Measurements from ENCODE around the gene GPX6.
"Not testable (repeated sequence)": the region's sequence is repeated elsewhere in the genome, so short reads cannot be mapped to it uniquely, and the experiment has no call there.

DNA sequence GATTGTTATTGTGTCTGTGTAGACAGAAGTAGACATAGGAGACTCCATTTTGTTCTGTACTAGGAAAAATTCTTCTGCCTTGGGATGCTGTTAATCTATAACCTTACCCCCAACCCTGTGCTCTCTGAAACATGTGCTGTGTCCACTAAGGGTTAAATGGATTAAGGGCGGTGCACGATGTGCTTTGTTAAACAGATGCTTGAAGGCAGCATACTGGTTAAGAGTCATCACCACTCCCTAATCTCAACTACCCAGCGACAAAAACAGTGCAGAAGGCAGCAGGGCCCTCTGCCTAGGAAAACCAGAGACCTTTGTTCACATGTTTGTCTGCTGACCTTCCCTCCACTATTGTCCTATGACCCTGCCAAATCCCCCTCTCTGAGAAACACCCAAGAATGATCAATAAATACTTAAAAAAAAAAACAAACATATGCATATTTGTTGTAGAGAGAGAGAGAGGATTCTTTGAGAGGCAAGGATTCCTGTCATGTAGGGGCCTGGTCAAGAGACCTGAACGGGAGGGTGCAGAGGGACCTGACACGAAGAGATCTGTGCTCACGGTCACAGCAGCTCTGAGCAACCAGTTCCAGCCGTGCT is 12.8 kb downstream of the GPX6 start:
- TF ChIP-seq, protein P1, sequence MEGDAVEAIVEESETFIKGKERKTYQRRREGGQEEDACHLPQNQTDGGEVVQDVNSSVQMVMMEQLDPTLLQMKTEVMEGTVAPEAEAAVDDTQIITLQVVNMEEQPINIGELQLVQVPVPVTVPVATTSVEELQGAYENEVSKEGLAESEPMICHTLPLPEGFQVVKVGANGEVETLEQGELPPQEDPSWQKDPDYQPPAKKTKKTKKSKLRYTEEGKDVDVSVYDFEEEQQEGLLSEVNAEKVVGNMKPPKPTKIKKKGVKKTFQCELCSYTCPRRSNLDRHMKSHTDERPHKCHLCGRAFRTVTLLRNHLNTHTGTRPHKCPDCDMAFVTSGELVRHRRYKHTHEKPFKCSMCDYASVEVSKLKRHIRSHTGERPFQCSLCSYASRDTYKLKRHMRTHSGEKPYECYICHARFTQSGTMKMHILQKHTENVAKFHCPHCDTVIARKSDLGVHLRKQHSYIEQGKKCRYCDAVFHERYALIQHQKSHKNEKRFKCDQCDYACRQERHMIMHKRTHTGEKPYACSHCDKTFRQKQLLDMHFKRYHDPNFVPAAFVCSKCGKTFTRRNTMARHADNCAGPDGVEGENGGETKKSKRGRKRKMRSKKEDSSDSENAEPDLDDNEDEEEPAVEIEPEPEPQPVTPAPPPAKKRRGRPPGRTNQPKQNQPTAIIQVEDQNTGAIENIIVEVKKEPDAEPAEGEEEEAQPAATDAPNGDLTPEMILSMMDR (IDR thresholded peaks at IDR 0.05; ENCODE audit: low read depth, low read length, missing input control), result not testable (repeated sequence)
- not testable (repeated sequence) for TF ChIP-seq JUND, RAD21 (IDR thresholded peaks at IDR 0.05)
